CD4-positive, alpha-beta T cell (primary cell): ENCODE measurements around the gene STUB1. TPM values are rescaled to one million over a fixed set of nuclear protein-coding genes. Genes with fewer than 3 reads are reported as not detected.

Experiments
- ATAC-seq: fragments of 200-7000 bp; cut with Tn5 transposase; one replicate; pipeline ENCODE4 v1.10.0; 2022; ENCODE audit warnings: mild to moderate bottlenecking; ENCODE audit not compliant: poor library complexity
- CTCF ChIA-PET: fragments of 350-600 bp; sonication (Branson Sonifier 250); formaldehyde crosslinking; loops from one replicate; lab custom pipeline; 2021; ENCODE audit warnings: antibody characterized with exemption, inconsistent platforms; lab: Charles Lee
- POLR2A ChIA-PET: fragments of 350-600 bp; sonication (Branson Sonifier 250); formaldehyde crosslinking; loops from one replicate; lab custom pipeline; 2021; ENCODE audit warnings: antibody characterized with exemption, inconsistent platforms; lab: Charles Lee
- DNase-seq, 14 experiments: peaks; one replicate each; pipeline ENCODE4 v3.0.0-alpha.2; 2013 to 2020; ENCODE audit warnings: mixed read lengths in 2 of 14
- H3K27ac ChIP-seq, 2 donors: one replicate each; pipeline versions ENCODE4 v1.5.1 to v1.7.0; 2013; ENCODE audit warnings: low read length in 2 of 2, low read depth in 1 of 2, mild to moderate bottlenecking in 1 of 2
- H3K27me3 ChIP-seq, 2 experiments: 1 replicate in 1 of 2; 2 replicates in 1 of 2; pipeline versions ENCODE4 v1.6.1 to v1.7.0; 2013; ENCODE audit warnings: low read length in 2 of 2, control low read depth in 1 of 2, mild to moderate bottlenecking in 1 of 2, moderate library complexity in 1 of 2; ENCODE audit not compliant: insufficient read depth in 2 of 2, control insufficient read depth in 1 of 2
- H3K36me3 ChIP-seq: one replicate; pipeline ENCODE4 v1.6.1; 2013; ENCODE audit warnings: low read length, control low read depth; ENCODE audit not compliant: insufficient read depth
- H3K4me1 ChIP-seq: one replicate; pipeline ENCODE4 v1.6.1; 2013; ENCODE audit warnings: low read length, control low read depth; ENCODE audit not compliant: insufficient read depth
- H3K4me3 ChIP-seq: one replicate; pipeline ENCODE4 v1.5.1; 2013; ENCODE audit warnings: mild to moderate bottlenecking, low read length, moderate library complexity
- H3K9me3 ChIP-seq, 2 experiments: 1 replicate in 1 of 2; 2 replicates in 1 of 2; pipeline versions ENCODE4 v1.6.1 to v1.7.0; 2013; ENCODE audit warnings: low read length in 2 of 2, mild to moderate bottlenecking in 2 of 2, control low read depth in 1 of 2, moderate library complexity in 1 of 2; ENCODE audit not compliant: control insufficient read depth in 1 of 2, insufficient read depth in 1 of 2
- H3K27ac Mint-ChIP-seq: one replicate; pipeline ENCODE4 v1.8.0; 2020; ENCODE audit warnings: mixed read lengths
- H3K27me3 Mint-ChIP-seq: one replicate; pipeline ENCODE4 v1.8.0; 2021; ENCODE audit warnings: mixed read lengths
- H3K36me3 Mint-ChIP-seq: one replicate; pipeline ENCODE4 v1.8.0; 2021; ENCODE audit warnings: low read depth, mixed read lengths
- H3K4me1 Mint-ChIP-seq: one replicate; pipeline ENCODE4 v1.8.0; 2021; ENCODE audit warnings: low read depth, mixed read lengths
- H3K4me3 Mint-ChIP-seq: one replicate; pipeline ENCODE4 v1.8.0; 2020; ENCODE audit warnings: mild to moderate bottlenecking, mixed read lengths
- H3K9me3 Mint-ChIP-seq: one replicate; pipeline ENCODE4 v1.8.0; 2020; ENCODE audit warnings: mixed read lengths
- intact Hi-C, 2 experiments: fragments of 100-400 bp; cut with DNase I in 1 of 2; cut with micrococcal nuclease in 1 of 2; formaldehyde crosslinking; loops; one replicate each; pipeline versions ENCODE4 v1.15.1 to v1.9.0; 2023 to 2025; cut with DNase I, micrococcal nuclease
- total RNA-seq, 174 experiments: library from RNA in 2 of 174; stranded (reverse) in 2 of 174; gene quantifications; one replicate each; pipeline ENCODE4 v1.2.3 and lab custom pipeline; 2021 to 2026
- TF ChIP-seq, protein P1 (sequence below): fragments of 200-600 bp; IDR thresholded peaks from one replicate; pipeline ENCODE4 v1.8.0; 2022; ENCODE audit warnings: antibody characterized with exemption, mild to moderate bottlenecking

The STUB1 gene
- total RNA-seq, 2 experiments from 2014 or later, result 46.9 to 53.9 TPM

DNA sequence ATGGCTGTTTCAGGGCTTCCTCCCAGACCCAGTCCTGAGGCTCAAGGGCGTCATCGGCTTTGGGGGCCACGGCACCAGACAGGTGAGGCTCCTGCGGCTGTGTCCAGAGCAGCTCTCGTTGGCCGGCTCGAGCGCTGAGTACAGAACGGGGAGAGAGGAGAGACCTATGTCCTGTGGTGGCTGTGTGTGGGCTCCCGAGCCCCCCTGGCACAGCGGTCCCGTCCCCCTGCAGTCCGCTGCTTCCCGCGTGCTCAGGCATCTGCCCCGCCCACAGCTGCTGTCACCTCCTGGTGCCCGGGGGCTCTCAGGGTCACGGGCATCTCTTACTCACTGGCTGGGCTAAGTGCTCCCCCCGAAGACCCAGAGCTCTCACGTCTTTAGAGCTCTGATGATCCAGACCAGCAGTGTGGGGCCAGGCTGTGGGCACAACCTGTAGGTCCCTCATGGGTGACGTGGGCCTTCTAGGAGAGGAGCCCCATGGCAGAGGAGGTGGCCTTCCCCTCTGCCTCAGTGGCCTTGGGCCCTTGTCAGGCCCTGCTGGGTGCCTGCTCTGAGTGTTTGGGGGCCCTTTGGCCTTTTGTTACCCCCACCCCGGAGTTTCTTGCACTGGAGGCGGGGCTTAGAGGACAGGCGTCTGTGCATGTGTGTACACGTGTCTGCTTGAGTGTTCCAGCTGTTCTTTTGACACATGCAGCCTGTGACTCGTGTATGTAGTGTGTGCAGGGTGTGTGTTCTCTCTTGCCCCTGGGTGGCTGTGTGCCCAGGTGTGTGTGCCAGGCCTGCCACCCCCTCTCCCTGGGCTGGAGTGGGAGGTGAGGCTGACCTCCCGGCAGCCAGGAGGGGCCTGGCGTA lies 27.5 kb upstream of the STUB1 start:
- Mint-ChIP-seq H3K9me3 (no peaks in the 10 kb centered on the region), H3K4me1 (no peaks in the 10 kb centered on the region), H3K27ac (no peak overlapping the region), H3K36me3 (no peaks in the 10 kb centered on the region), H3K4me3 (no peak overlapping the region), H3K27me3 (no peaks in the 10 kb centered on the region)
- Histone ChIP-seq H3K9me3 (no peaks in the 10 kb centered on the region), H3K27me3 (no peaks in the 10 kb centered on the region), H3K27ac (no peak overlapping the region), H3K36me3 (no peaks in the 10 kb centered on the region), H3K4me3 (no peak overlapping the region), H3K4me1 (peaks cover 24% of the 10 kb centered on the region)
- CTCF ChIA-PET, result no interaction called here
- no peak for ATAC-seq
- DNase-seq, result no peak
- intact Hi-C loops, result no loop called here
- POLR2A ChIA-PET, result no interaction called here
- TF ChIP-seq, protein P1, sequence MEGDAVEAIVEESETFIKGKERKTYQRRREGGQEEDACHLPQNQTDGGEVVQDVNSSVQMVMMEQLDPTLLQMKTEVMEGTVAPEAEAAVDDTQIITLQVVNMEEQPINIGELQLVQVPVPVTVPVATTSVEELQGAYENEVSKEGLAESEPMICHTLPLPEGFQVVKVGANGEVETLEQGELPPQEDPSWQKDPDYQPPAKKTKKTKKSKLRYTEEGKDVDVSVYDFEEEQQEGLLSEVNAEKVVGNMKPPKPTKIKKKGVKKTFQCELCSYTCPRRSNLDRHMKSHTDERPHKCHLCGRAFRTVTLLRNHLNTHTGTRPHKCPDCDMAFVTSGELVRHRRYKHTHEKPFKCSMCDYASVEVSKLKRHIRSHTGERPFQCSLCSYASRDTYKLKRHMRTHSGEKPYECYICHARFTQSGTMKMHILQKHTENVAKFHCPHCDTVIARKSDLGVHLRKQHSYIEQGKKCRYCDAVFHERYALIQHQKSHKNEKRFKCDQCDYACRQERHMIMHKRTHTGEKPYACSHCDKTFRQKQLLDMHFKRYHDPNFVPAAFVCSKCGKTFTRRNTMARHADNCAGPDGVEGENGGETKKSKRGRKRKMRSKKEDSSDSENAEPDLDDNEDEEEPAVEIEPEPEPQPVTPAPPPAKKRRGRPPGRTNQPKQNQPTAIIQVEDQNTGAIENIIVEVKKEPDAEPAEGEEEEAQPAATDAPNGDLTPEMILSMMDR, result no peak

- no peaks in the 10 kb centered on the region for H3K9me3 Mint-ChIP-seq
- CTCF ChIA-PET, result no interaction called here
These were observed 26.2 kb upstream of the STUB1 start for GRCh38 chr16:654034-654433.

DNA sequence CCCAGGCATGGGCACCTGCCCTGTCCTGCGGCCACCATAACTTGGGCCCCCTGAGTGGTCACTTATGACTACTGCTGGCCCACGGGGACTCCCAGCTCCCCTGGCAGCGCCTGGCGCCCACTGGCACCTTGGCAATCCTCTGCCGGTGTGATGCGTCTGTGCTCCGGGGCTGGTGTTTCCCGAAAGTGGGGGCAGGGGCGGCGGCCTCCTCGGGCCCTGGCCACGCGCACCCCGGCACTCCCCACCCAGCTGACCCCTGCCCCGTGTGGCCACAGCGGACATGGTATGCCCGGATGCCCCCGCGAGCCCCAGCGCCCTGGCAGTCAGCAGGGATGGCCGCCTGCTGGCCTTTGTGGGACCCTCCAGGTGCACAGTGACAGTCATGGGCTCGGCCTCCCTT lies 22.7 kb upstream of the STUB1 start:
- ChIA-PET CTCF (no interaction called here), POLR2A (interaction anchor here (0.6 kb wide), 1 partner anchor 67 kb away, joined by 3 read pairs; no protein-coding TSS in a partner anchor)
- peaks cover 16% of the 10 kb centered on the region for H3K4me1 ChIP-seq
- H3K9me3 ChIP-seq, result no peaks in the 10 kb centered on the region
- Mint-ChIP-seq H3K36me3 (no peaks in the 10 kb centered on the region), H3K9me3 (no peaks in the 10 kb centered on the region), H3K27me3 (no peaks in the 10 kb centered on the region), H3K27ac (no peak overlapping the region), H3K4me1 (peaks cover 6% of the 10 kb centered on the region), H3K4me3 (no peak overlapping the region)
- H3K4me3 ChIP-seq, result no peak overlapping the region
- TF ChIP-seq, protein P1, result no peak
- intact Hi-C loops, result no loop called here
- no peaks in the 10 kb centered on the region for H3K36me3 ChIP-seq
- ATAC-seq (no peak), DNase-seq (no peak)
- no peaks in the 10 kb centered on the region for H3K27me3 ChIP-seq
- H3K27ac ChIP-seq, result no peak overlapping the region

More at GRCh38 chr16:654034-654433, 26.2 kb upstream of the STUB1 start:
- DNase-seq (no peak), ATAC-seq (no peak)
- TF ChIP-seq, protein P1, result no peak
- POLR2A ChIA-PET, result no interaction called here
- no peak overlapping the region for H3K4me3 ChIP-seq
- intact Hi-C loops, result no loop called here
- Mint-ChIP-seq H3K27ac (no peak overlapping the region), H3K4me3 (no peak overlapping the region), H3K4me1 (no peaks in the 10 kb centered on the region), H3K36me3 (no peaks in the 10 kb centered on the region), H3K27me3 (no peaks in the 10 kb centered on the region)
- H3K27me3 ChIP-seq, result no peaks in the 10 kb centered on the region
- peaks cover 11% of the 10 kb centered on the region for H3K4me1 ChIP-seq
- no peak overlapping the region for H3K27ac ChIP-seq
- no peaks in the 10 kb centered on the region for H3K36me3 ChIP-seq
- no peaks in the 10 kb centered on the region for H3K9me3 ChIP-seq
